Urothelium cell line (cell line): Measurements from ENCODE around the gene PSMF1.
A peak's percentile ranks its signal among the peaks of the same experiment; 100 is the strongest.

Experiments used
- DNase-seq: peaks from one replicate; pipeline ENCODE4 v3.0.0; 2011; ENCODE audit warnings: low spot score, mixed read lengths
- FAIRE-seq: peaks from 2 replicates; lab custom pipeline; 2011; peaks lifted over from hg19 to GRCh38; lab: Jason Lieb, UNC

Gene PSMF1

GRCh38 chr20:1186367-1186991 is 68.1 kb downstream of the PSMF1 start:
- DNase-seq (no peak), FAIRE-seq (no peak)

- no peak for DNase-seq
- FAIRE-seq = no peak
Measured at GRCh38 chr20:1187605-1188171, 69.3 kb downstream of the PSMF1 start.

- no peak for DNase-seq
- FAIRE-seq = peak; percentile 98
Measured at GRCh38 chr20:1188347-1188746, 69.9 kb downstream of the PSMF1 start.

DNA sequence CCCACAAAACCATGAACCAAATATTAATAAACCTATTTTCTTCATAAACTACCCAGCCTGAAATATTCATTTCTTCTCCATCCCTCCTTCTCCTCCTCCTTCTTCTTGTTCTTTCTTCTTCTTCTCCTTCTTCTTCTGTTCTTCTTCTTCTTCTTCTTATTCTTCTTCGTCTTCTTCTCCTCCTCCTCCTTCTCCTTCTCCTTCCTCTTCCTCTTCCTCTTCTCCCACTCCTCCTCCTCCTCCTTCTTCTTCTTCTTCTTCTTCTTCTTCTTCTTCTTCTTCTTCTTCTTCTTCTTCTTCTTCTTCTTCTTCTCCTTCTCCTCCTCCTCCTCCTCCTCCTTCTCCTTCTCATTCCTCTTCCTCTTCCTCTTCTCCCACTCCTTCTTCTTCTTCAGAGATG is 71.4 kb downstream of the PSMF1 start:
- DNase-seq (no peak), FAIRE-seq (no peak)

- no peak for DNase-seq
- no peak for FAIRE-seq
Measured at GRCh38 chr20:1190847-1191246, 72.4 kb downstream of the PSMF1 start.

DNA sequence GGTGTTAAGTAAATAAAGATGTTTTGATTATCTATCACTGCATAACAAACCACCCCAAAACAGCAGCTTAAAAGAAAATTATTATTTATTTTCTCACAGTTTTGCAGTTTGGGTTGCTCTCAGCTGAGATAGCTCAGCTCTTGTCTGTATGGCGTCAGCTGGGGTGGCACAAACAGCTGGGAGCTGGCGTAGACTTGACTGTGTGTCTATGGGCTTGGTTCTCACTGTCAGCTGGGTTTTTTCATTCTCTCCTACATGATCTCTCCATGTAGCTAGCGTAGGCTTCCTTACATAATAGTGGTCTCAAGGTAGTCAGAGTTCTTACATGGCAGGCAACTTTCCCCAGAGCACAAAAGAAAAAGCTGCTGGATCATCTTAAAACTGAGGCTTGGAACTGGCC is 72.9 kb downstream of the PSMF1 start:
- DNase-seq (no peak), FAIRE-seq (no peak)

GRCh38 chr20:1195226-1195625 is 76.8 kb downstream of the PSMF1 start:
- DNase-seq (no peak), FAIRE-seq (no peak)

DNA sequence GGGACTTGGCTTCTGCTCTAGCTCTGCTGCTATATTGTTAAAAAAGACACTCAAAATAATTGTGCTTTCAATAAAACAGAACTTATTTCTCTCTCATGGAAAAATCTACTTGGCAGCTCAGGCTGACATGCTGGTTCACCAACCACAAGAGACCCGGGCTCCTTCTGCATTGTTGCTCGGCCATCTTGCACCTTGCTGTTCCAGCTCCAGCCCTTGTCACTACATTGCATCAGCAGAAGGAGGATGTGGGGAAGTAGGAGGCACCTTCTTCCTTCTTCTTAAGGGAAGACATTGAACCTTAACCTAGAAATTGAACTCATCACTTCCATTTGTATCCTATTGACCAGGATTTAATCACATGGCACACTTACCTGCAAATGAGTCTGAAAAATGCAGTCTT is 78.2 kb downstream of the PSMF1 start:
- no peak for FAIRE-seq
- no peak for DNase-seq

GRCh38 chr20:1197801-1198200 is 79.4 kb downstream of the PSMF1 start:
- DNase-seq (no peak), FAIRE-seq (no peak)

DNA sequence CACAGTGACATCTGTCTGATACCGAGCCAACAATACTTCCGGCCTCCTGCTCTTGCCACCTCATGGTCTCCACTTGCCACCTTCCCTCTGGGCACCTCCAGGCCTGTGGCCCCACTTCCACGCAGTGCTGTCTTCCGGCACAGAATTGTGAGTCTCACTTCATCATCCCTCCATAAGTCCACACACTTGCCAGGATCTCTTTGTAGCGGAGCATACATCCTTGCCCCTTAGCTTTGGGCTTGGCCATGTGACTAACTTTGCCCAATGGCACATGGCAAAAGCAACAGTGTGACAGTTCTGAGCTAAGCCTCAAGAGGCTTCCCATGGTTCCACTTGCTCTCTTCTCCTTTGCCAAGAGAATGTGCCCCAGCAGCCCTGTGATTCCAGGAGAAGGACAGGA is 80.3 kb downstream of the PSMF1 start:
- DNase-seq (no peak), FAIRE-seq (no peak)

- FAIRE-seq = no peak
- DNase-seq = no peak
Measured at GRCh38 chr20:1199212-1199873, 80.9 kb downstream of the PSMF1 start.

DNA sequence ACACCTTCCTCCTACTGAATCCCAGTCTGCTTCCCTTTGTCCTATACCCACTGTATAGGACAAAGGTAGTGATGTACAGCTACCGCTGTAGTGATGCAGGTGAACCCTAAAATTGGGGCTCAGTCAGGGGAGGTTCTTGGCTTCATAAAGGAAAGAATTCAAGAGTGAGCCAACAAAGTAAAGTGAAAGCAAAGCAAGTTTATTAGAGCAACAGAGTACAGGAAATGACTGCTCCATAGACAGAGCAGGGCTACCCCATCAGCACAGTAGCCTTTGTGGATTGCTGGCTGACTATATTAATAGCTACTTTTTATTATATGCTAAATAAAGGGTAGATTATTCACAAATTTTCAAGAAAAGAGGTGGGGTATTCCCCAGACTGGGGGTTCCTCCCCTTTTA is 81.6 kb downstream of the PSMF1 start:
- FAIRE-seq (no peak), DNase-seq (no peak)

DNA sequence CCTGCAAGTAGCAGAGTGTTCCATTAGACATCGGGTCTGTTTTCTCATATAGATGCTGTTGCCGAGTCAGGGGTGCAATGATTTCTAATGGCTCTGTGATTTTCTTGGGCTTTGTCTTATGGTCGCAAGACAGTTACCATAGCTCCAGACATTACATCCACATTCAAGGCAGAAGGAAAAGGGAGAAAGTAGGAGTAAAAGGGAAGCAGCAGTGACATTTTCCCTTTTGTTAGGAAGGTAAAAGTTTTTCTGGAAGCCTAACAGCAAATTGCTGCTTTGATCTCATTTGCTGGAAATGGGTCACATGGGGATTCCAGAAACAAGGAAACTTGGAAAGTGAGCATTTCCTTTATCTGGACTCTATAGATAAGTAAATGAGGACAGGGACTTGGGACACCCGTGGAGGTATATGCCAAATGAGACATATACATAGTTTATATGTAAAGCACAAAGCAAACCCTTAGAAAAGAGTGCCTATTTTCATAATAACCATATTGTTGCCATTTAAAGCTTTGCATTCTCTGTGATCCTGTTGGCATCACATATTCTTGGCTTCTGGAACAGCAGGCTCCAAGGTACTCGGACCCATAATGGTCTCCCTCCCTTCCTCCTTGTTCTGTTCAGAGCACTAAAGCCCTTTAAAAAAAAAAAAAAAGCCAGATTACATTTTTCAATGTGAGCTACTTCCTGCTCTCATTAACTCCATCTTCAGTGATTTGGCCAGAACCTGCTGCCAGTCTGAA is 84.5 kb downstream of the PSMF1 start, which contains the start of gene C20orf202:
TSS of gene C20orf202 (plus strand) at position 693 of the 743 bp plus-strand sequence. CDS start 132 bp downstream, outside the sequence.
- DNase-seq = no peak
- FAIRE-seq = no peak

GRCh38 chr20:1203630-1204029 is 85.2 kb downstream of the PSMF1 start:
- FAIRE-seq (no peak), DNase-seq (no peak)

GRCh38 chr20:1204113-1204512 is 85.7 kb downstream of the PSMF1 start:
- DNase-seq (no peak), FAIRE-seq (no peak)

DNA sequence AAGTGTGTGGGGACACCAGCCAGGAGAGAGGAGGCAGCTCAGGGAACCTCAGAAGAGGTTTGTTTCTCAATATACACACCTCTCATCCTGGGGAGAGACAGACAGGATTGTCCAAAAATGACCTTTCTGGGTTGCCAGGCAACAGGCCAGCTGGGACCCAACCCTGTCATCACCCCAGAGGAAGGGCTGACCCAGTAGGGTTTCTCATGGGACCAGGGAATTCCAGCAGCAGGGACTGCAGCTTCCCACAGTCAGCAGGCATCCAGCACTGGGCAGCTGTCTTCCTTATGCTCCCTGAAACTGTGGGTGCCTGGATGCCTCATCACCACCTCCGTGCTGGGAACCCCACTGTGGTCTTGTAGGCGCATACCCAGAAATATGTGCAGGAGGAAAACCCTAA is 86.2 kb downstream of the PSMF1 start:
- DNase-seq (no peak), FAIRE-seq (no peak)

- no peak for FAIRE-seq
- no peak for DNase-seq
Measured at GRCh38 chr20:1205802-1206201, 87.4 kb downstream of the PSMF1 start.

DNA sequence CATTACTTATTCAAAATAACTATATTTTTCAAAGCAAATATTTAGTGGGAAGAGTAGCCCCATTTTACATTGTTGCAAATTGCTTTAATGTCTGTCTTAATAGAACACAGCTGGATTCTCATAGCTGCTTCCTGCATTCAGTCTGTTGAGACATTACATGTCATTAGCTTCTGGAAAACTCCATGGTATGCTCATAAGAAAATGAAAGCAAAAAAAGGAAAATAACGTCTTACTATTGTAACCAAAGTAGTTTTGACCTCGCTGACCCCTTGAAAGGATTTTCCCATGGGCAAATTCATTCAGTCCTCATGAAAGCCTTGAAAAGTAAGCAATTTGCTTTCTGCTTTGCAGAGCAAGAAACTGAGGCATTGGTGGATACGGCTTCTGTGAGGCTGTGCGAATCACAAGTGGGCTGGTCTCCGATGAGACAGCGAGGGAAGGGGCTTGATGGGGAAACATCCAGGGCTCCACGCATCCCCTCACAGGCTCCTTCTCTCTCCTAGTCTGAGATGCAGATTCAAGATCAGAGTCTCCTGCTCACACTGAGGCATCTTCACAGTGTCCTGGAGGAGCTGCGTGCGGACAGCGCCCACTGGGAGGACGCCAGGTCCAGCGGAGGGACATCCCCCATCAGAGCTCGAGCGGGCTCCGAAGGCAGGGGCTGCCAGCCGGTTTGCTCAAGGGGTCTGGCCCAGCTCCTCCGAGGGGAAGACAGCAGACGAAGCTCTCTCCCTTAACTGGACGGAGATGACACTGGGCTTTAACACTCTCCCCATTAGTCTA is 88.2 kb downstream of the PSMF1 start:
- no peak for DNase-seq
- no peak for FAIRE-seq

GRCh38 chr20:1207293-1207878 is 89.0 kb downstream of the PSMF1 start:
- no peak for DNase-seq
- no peak for FAIRE-seq
